ENCODE results near the gene FER1L5. TPM values are rescaled to one million over a fixed set of nuclear protein-coding genes. Genes with fewer than 3 reads are reported as not detected.

Gene FER1L5
- total and polyA plus RNA-seq, 2 of the 8 experiments (the other 6 are each of a cell fraction or from before 2014, with no cell fraction given): 0.23 to 0.88 TPM

DNA sequence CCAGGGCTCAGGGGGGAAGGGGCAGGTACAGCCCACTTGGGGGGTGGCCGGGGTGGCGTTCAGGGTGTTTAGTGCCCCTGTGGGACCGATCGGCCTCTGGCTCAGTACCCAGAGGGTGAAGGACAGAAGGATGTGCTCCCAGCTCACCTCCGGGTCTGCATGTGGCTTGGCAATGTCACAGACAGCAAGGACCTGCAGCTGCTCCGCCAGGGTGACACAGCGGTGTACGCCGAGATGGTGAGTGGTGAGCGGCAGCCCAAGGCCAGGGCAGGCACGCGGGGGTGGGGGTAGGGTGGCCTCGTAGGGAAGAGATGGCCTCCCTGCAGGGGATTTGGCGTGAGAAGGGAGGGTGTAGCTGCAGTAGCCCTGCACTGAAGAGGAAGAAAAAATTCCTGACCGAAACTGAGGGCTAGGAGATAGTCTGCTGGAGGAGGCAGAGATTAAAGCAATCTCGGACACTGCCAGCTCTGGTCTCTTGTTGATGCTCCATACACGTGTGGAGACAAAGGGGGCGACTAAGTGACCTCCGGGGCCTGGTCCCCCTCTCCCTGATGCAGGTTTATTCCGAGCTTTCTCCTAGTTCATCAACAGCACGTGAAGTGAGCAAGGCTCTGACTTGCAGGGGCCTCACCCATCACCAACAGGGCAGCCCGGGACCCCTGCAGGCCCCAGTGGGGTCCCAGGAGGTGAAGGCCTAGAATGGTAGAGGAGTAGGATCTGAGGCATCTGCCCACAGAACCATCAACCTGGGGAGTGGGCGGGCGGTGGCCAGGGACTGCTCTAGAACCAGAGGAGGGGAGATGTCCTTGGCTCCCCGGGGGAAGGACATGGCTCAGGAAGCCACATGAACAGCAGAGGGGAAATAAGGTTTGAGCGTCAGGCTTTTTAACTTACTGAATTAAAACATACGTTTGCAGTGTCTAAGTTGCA, 45.4 kb downstream of the FER1L5 start:
- no peak overlapping the region for H3K4me2 ChIP-seq (ENCODE audit: insufficient read depth in 1 of 2, low read depth in 2 of 2, low read length in 2 of 2)

More for the DNA sequence above, 45.4 kb downstream of the FER1L5 start:
- H3K79me1 ChIP-seq (ENCODE audit: low read depth, low read length): no peaks in the 10 kb centered on the region
- H2BK20ac ChIP-seq (ENCODE audit: low read length): no peak overlapping the region
- no peak overlapping the region for H3K27ac ChIP-seq (ENCODE audit: low read depth, low read length)
- H3K18ac ChIP-seq (ENCODE audit: extremely low read depth, low read length): no peak overlapping the region
- FAIRE-seq (no peak), DNase-seq (ENCODE audit: low read depth in 1 of 2, low spot score in 2 of 2) (no peak)
- H4K5ac ChIP-seq (ENCODE audit: insufficient read length, low read depth, low read length): peak overlapping the region; percentile 25
- H3K4ac ChIP-seq (replicated peaks; ENCODE audit: insufficient read length, low read depth, low read length): no peak overlapping the region
- WGBS, 2 experiments (ENCODE audit: extremely low coverage in 1 of 2, insufficient coverage in 1 of 2, insufficient read length in 1 of 2, insufficient replicate concordance in 2 of 2, low coverage in 1 of 2, low lambda C conversion rate in 2 of 2, missing lambda C conversion rate in 1 of 2): 83% methylated on average over 25 of the region's 27 CpGs; no CpG with 5 or more reads in 1 of the 2 experiments
- H2BK12ac ChIP-seq (ENCODE audit: low read depth, low read length): no peak overlapping the region; the same call in 1 of the 2 replicates
- H2BK120ac ChIP-seq (replicated peaks; ENCODE audit: low read depth, low read length): no peak overlapping the region
- peaks cover 0 to 6% (median under 1%) of the 10 kb centered on the region in 4 experiments; a peak in 3 of 7 replicates for H3K4me1 ChIP-seq (replicated peaks in 1 of 4; ENCODE audit: control insufficient read depth in 3 of 4, insufficient read depth in 4 of 4, low read length in 3 of 4)
- H3K4me3 ChIP-seq (ENCODE audit: extremely low read depth in 1 of 4, insufficient read depth in 2 of 4, low read depth in 3 of 4, low read length in 4 of 4): no peak overlapping the region
- no peaks in the 10 kb centered on the region for H4K20me1 ChIP-seq (replicated peaks in 1 of 2; ENCODE audit: control insufficient read depth in 1 of 2, insufficient read depth in 2 of 2, low read length in 2 of 2)
- H3K9me3 ChIP-seq (ENCODE audit: insufficient read depth in 2 of 2, low read depth in 1 of 2, low read length in 1 of 2): no peaks in the 10 kb centered on the region
- H3K14ac ChIP-seq (ENCODE audit: insufficient read length): no peak overlapping the region
- TF ChIP-seq MAFK (IDR thresholded peaks at IDR 0.05; ENCODE audit: low read depth, low read length) (no peak), TAF1 (IDR thresholded peaks at IDR 0.05; ENCODE audit: low read depth, low read length) (no peak), POLR2AphosphoS5 (IDR thresholded peaks at IDR 0.05; ENCODE audit: low read depth, low read length) (no peak), RXRA (IDR thresholded peaks at IDR 0.05; ENCODE audit: insufficient read depth, low read depth, low read length) (no peak), EGR1 (IDR thresholded peaks at IDR 0.05; ENCODE audit: borderline replicate concordance, low read depth, low read length) (no peak), HDAC6 (IDR thresholded peaks at IDR 0.05; ENCODE audit: low read depth, low read length) (no peak), CBX5 (IDR thresholded peaks at IDR 0.05; ENCODE audit: low read depth, low read length) (no peak), SIX5 (IDR thresholded peaks at IDR 0.05; ENCODE audit: low read depth, low read length) (no peak), FOSL1 (IDR thresholded peaks at IDR 0.05; ENCODE audit: insufficient read depth, low read depth, low read length) (no peak)
- TF ChIP-seq, protein P1, sequence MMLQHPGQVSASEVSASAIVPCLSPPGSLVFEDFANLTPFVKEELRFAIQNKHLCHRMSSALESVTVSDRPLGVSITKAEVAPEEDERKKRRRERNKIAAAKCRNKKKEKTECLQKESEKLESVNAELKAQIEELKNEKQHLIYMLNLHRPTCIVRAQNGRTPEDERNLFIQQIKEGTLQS (IDR thresholded peaks at IDR 0.05; ENCODE audit: insufficient read depth, low read depth, low read length): no peak
- TF ChIP-seq, protein P2, sequence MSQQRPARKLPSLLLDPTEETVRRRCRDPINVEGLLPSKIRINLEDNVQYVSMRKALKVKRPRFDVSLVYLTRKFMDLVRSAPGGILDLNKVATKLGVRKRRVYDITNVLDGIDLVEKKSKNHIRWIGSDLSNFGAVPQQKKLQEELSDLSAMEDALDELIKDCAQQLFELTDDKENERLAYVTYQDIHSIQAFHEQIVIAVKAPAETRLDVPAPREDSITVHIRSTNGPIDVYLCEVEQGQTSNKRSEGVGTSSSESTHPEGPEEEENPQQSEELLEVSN (IDR thresholded peaks at IDR 0.05): no peak
- no peaks in the 10 kb centered on the region for H3K36me3 ChIP-seq (ENCODE audit: control insufficient read depth in 2 of 4, insufficient read depth in 4 of 4, low read length in 3 of 4)
- H2BK15ac ChIP-seq (ENCODE audit: low read length): no peak overlapping the region
- no peak overlapping the region for H3K23ac ChIP-seq (ENCODE audit: insufficient read length)
- H3K23me2 ChIP-seq (ENCODE audit: low read depth, low read length): no peaks in the 10 kb centered on the region
- no peak overlapping the region for H3K9ac ChIP-seq (replicated peaks in 1 of 4; ENCODE audit: extremely low read depth in 1 of 4, low read depth in 3 of 4, low read length in 3 of 4)
- peak overlapping the region; percentile 57; the same call in 1 of the 2 replicates for H4K8ac ChIP-seq (ENCODE audit: extremely low read depth, insufficient read depth, low read length)
- no peak overlapping the region for H3K56ac ChIP-seq (replicated peaks; ENCODE audit: insufficient read length, low read depth, low read length)
- no peak overlapping the region for H2AFZ ChIP-seq (ENCODE audit: low read length)
- H3K27me3 ChIP-seq (replicated peaks in 1 of 4; ENCODE audit: control insufficient read depth in 3 of 4, extremely low read depth in 1 of 4, insufficient read depth in 3 of 4, low read length in 3 of 4): no peaks in the 10 kb centered on the region
- ChIA-PET CTCF (ENCODE audit: partially characterized antibody) (interaction anchor here (1.1 to 2.7 kb wide), 2 partner anchors 12 to 20 kb away, joined by 5 to 7 read pairs; no protein-coding TSS in a partner anchor), POLR2A (ENCODE audit: partially characterized antibody) (interaction anchor here (0.9 kb wide), 1 partner anchor 9 kb away, joined by 3 read pairs; no protein-coding TSS in a partner anchor)
- peak overlapping the region; percentile 35 for H4K91ac ChIP-seq (replicated peaks; ENCODE audit: insufficient read length, low read length)
- no peak overlapping the region for H2AK5ac ChIP-seq (ENCODE audit: low read depth, low read length)
- no peaks in the 10 kb centered on the region for H3K79me2 ChIP-seq (ENCODE audit: control insufficient read depth in 1 of 2, insufficient read depth in 2 of 2, low read length in 2 of 2)
- H2BK5ac ChIP-seq (ENCODE audit: low read depth, low read length): peak overlapping the region; percentile 1; the same call in 1 of the 2 replicates
